A549 treated with DMSO at 1 μM for 4 hours (cell line): Measurements from ENCODE around the gene BMP6. TPM values are rescaled to one million over a fixed set of nuclear protein-coding genes. Genes with fewer than 3 reads are reported as not detected.

Experiments used
- total RNA-seq: library from RNA; stranded (reverse); fragments of 200-300 nt; extraction: Qiagen RNA extraction; gene quantifications from 5 replicates; pipeline ENCODE4 v1.2.3, GENCODE V29; 2022; ENCODE audit warnings: low read depth

BMP6 gene
- total RNA-seq: 14.1 to 21.4 TPM (median 18.5 TPM) in 5 replicates

DNA sequence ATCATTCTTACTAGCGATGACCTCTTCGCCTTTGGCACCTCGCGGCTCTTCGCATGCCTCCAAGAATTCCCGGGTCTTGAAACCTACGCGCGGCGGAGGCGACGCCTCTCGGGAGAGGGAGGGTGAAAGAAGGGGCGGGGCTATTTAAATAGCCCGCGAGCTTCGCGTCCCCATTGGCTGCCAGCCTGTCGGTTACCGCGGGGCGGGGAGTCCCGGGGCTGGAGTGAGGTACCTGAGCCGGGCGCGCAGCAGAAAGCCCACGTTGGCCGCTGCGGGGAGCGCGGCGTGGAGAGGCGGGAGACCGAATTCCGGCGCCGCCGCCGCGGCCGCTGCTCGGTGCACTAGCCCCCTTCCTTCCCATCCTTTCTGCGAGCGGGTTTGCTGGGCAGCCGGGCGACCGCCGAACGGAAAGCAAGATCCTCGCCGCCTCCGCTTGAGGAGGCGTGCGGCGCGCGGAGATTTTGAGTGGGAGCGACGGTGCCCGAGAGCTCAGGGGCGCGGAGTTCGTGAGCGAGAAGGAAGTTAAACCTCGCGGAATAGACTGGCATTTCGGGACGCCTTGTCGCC is at the start of gene BMP6:
Gene BMP6, plus strand, starts transcription at position 251 of the 567 bp plus-strand sequence. CDS start 857 bp downstream, outside the sequence.

GRCh38 chr6:7910654-7911344 is 184.9 kb downstream of the BMP6 start, which contains the start of gene TXNDC5:
Gene TXNDC5 (minus strand): TSS chr6:7910788. CDS start chr6:7910776, 12 bp downstream.

Other genes starting within 250 kb of the BMP6 start
- gene DSP, start 184.4 kb upstream of the BMP6 start, total RNA-seq: 36.4 to 56.3 TPM (median 50.0 TPM) in 5 replicates
- gene SNRNP48, start 135.9 kb upstream of the BMP6 start, total RNA-seq: 6.1 to 12.2 TPM (median 10.8 TPM) in 5 replicates
- gene TXNDC5, start 184.7 kb downstream of the BMP6 start, total RNA-seq: 125 to 153 TPM (median 146 TPM) in 5 replicates